ENCODE results near the gene CAMK1D.
"Not testable (repeated sequence)": the region's sequence is repeated elsewhere in the genome, so short reads cannot be mapped to it uniquely, and the experiment has no call there.

CAMK1D gene

GRCh38 chr10:12546160-12546802 lies 196.9 kb downstream of the CAMK1D start:
- DNase-seq (ENCODE audit: low read depth in 2 of 3, low spot score in 2 of 3) = not testable (repeated sequence)

- DNase-seq (ENCODE audit: low read depth in 2 of 3, low spot score in 2 of 3) = no peak
Measured at GRCh38 chr10:12547301-12547771, 198.0 kb downstream of the CAMK1D start.

GRCh38 chr10:12549297-12549696 lies 199.9 kb downstream of the CAMK1D start:
- no peak for DNase-seq (ENCODE audit: low read depth in 2 of 3, low spot score in 2 of 3)

- no peak for DNase-seq (ENCODE audit: low read depth in 2 of 3, low spot score in 2 of 3)
Measured at GRCh38 chr10:12550994-12551393, 201.6 kb downstream of the CAMK1D start.

- no peak for DNase-seq (ENCODE audit: low read depth in 2 of 3, low spot score in 2 of 3)
Measured at GRCh38 chr10:12556039-12556438, 206.7 kb downstream of the CAMK1D start.

GRCh38 chr10:12559578-12560178 lies 210.3 kb downstream of the CAMK1D start:
- no peak for DNase-seq (ENCODE audit: low read depth in 2 of 3, low spot score in 2 of 3)

- DNase-seq (ENCODE audit: low read depth in 2 of 3, low spot score in 2 of 3) = no peak
Measured at GRCh38 chr10:12561307-12561706, 212.0 kb downstream of the CAMK1D start.

GRCh38 chr10:12561720-12562119 lies 212.4 kb downstream of the CAMK1D start:
- DNase-seq (ENCODE audit: low read depth in 2 of 3, low spot score in 2 of 3) = no peak

GRCh38 chr10:12563489-12563888 lies 214.1 kb downstream of the CAMK1D start:
- DNase-seq (ENCODE audit: low read depth in 2 of 3, low spot score in 2 of 3) = no peak

GRCh38 chr10:12564173-12564572 lies 214.8 kb downstream of the CAMK1D start:
- DNase-seq (ENCODE audit: low read depth in 2 of 3, low spot score in 2 of 3) = no peak

GRCh38 chr10:12566161-12567115 lies 217.1 kb downstream of the CAMK1D start:
- no peak for DNase-seq (ENCODE audit: low read depth in 2 of 3, low spot score in 2 of 3)

GRCh38 chr10:12568391-12569009 lies 219.2 kb downstream of the CAMK1D start:
- DNase-seq (ENCODE audit: low read depth in 2 of 3, low spot score in 2 of 3) = no peak

GRCh38 chr10:12572281-12572680 lies 222.9 kb downstream of the CAMK1D start:
- DNase-seq (ENCODE audit: low read depth in 2 of 3, low spot score in 2 of 3) = no peak

GRCh38 chr10:12577610-12578009 lies 228.3 kb downstream of the CAMK1D start:
- DNase-seq (ENCODE audit: low read depth in 2 of 3, low spot score in 2 of 3) = no peak

- DNase-seq (ENCODE audit: low read depth in 2 of 3, low spot score in 2 of 3) = no peak
Measured at GRCh38 chr10:12579954-12580858, 230.9 kb downstream of the CAMK1D start.

GRCh38 chr10:12583891-12584595 lies 234.7 kb downstream of the CAMK1D start:
- no peak for DNase-seq (ENCODE audit: low read depth in 2 of 3, low spot score in 2 of 3)

GRCh38 chr10:12586741-12587140 lies 237.4 kb downstream of the CAMK1D start:
- no peak for DNase-seq (ENCODE audit: low read depth in 2 of 3, low spot score in 2 of 3)

- DNase-seq (ENCODE audit: low read depth in 2 of 3, low spot score in 2 of 3) = no peak
Measured at GRCh38 chr10:12587451-12587888, 238.1 kb downstream of the CAMK1D start.

GRCh38 chr10:12588091-12588860 lies 238.9 kb downstream of the CAMK1D start:
- DNase-seq (ENCODE audit: low read depth in 2 of 3, low spot score in 2 of 3) = no peak
